ENCODE measurements around the gene DHRS7C.

DHRS7C gene

DNA sequence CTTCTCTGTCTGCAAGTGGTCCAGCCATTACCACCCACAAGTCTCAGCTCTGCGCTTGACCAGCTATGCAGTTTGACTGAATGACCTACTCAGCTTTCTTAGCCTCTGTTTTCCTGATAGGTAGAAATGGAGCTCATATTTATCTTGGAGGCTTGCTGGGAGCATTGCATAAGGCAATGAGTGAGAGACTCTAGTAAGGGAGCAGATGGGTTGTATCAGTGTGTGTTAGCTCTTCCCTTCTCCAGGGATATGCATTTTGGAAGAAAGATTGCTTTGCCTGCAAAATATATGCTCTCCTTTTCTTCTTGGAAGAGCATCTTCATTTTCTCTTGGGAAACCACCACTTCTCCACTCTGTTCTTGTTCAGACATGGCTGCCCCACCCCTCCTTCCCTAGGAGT, 26.1 kb downstream of the DHRS7C start:
- DNase-seq, result no peak

DNA sequence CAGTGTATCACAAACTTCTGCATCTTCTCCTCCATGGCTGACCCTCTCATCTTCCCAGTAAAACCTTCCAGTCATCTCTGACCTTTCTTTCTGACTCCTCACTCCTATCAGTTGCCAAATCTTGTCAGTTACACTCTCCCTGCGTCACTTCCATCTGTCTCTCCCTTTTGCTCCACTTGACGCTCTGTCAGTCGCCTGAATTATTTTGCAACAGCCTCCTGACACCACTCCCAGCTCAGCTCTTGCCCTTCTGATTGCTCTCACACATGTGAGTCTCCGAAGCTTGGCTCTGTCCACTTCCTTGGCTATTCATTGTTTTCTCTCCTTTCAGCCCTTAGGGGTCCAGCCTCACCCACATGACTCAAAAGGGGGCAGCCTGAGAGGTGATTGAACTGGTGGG, 27.7 kb downstream of the DHRS7C start:
- DNase-seq, result no peak

DNA sequence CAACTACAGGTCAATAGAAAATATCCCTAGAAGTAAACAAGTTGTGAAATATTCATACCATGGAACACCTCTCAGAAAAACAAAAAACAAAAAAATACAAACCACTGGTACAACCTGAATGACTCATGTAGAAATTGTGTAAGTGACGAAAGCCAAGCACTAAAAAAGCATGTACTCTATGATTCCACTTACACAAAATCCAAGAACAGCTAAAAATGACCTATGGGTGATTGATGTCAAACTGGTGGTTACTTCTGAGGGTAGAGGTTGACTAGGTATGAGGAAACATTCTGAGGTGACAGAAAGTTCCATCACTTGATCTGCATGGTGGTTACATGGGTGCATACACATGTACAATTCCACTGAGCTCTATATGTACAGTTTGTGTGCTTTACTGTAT, 31.1 kb downstream of the DHRS7C start:
- DNase-seq, result no peak

DNA sequence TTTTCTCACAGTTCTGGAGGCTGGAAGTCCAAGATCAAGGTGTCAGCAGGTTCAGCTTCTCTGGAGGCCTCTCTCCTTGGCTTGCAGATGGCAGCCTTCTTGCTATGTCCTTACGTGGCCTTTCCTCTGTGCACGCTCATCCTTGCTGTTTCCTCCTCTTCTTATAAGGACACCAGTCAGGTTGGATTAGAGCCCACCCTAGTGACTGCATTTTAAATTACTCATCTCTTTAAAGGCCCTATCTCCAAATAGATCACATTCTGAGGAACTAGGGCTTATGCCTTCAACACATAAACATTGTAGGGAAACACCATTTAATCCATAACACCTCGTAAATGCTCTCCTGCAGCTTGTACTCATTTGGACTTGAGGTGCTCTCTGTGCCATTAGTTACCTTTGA, 36.3 kb downstream of the DHRS7C start:
- no peak for DNase-seq

DNA sequence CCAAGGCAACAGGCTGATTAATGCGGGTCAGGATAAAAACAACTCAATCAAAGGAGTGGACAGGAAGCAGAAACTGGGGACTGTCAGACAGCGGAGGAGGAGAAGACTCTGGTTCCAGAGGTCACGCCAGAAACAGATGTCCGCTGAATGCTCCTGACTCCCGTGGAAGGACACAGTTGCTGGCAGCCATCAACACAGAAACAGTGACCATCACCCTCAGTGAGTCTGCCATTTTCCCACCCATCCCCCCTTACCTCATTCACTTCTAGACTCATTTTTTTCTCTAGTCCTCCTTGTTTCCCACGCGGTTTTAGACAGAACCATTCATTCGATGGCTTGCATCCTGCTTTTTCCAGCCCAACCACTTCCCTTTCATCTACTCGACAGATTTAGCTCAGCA, 40.9 kb downstream of the DHRS7C start:
- no peak for DNase-seq

DNA sequence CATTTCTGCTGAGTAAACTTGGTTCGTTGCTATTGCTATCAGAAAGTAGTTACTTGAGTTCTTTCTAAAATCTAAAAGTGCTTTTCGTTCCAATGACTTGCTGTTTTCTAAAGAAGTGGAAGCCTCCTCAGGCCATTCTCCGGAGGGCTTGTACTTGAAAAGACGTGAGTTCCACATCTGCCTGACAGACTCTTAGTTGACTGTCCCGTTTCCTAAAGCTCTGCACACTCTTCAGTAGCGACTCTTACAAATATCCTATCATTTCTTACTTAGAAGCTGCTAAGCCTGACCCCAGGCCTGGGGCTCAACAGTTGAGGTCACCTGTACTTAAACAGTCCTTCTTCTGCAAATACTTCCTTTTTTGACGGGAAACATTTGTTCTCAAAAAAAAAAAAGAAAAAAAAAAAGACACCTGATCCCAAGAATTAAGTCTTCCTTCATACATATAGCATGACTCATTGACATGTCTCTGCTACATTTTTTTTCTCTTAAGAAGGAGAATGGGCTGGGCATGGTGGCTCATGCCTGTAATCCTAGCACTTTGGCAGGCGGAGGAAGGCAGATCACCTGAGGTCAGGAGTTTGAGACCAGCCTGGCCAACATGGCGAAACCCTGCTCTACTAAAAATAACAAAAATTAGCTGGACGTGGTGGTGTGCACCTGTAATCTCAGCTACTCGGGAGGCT, 61.5 kb downstream of the DHRS7C start:
- no peak for DNase-seq

DNA sequence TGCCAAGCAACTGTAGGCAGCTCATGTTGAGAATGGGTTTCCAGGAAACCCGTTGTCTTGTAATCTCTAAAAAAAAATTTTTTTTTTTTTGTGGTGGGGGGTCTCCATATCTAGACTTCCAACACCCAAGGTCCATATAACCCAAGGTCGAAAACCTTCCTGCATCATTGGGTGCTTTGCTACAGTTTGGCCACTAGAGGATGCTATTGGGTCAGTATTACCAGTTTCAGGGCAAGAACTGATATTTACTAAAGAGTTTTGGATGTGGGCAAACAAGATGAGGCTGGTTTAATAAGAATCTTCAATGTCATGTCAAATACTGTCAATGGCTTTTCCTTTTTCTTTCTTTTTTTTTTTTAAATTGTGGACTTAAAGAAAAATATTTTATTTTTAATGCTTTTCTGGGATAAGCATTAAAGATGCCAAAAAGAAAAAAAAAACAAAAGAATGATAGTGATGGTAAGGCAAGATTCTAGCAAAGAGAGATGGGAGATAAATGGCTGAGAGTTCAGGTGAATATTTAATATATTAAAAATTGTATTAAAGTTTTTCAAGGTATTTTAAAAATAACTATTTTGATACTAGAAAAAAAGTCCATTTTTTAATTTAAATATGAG, 62.2 kb downstream of the DHRS7C start:
- no peak for DNase-seq

DNA sequence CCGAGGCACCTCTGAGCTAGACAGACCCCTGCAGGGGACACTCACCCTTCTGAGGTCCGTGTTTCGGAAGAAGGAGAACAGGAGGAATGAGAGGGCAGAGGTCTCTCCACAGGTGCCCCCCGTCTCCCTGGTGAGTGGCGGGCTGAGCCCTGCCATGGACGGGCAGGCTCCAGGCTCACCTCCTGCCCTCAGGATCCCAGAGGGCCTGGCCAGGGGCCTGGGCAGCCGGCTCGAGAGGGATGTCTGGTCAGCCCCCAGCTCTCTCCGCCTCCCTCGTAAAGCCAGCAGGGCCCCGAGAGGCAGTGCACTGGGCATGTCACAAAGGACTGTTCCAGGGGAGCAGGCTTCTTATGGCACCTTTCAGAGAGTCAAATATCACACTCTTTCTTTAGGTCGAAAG, 62.8 kb downstream of the DHRS7C start:
- no peak for DNase-seq

DNA sequence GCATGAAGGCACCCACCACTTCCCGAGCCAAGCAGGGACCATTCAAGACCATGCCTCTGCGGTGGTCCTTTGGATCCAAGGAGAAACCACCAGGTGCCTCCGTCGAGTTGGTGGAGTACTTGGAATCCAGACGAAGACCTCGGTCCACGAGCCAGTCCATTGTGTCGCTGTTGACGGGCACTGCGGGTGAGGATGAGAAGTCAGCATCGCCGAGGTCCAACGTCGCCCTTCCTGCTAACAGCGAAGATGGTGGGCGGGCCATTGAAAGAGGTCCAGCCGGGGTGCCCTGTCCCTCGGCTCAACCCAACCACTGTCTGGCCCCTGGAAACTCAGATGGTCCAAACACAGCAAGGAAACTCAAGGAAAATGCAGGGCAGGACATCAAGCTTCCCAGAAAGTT, 63.4 kb downstream of the DHRS7C start:
- no peak for DNase-seq

DNA sequence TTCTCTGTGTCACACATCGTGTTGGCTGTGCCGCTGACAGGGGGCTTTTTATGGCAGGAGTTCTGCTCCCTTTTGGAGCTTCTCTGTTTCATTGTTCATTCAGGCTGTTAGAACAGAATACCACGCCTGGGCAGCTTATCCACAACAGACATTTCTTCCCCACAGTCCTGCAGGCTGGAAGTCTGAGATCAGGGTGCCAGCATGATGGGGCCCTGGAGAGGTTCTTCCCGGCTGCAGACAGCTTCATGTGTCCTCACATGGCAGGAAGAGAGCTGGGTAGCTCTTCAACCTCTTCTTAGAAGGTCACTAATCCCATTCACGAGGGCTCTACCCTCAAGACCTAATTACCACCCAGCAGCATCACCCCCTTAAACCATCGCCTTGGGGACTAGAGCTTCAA, 65.1 kb downstream of the DHRS7C start:
- DNase-seq, result no peak

DNA sequence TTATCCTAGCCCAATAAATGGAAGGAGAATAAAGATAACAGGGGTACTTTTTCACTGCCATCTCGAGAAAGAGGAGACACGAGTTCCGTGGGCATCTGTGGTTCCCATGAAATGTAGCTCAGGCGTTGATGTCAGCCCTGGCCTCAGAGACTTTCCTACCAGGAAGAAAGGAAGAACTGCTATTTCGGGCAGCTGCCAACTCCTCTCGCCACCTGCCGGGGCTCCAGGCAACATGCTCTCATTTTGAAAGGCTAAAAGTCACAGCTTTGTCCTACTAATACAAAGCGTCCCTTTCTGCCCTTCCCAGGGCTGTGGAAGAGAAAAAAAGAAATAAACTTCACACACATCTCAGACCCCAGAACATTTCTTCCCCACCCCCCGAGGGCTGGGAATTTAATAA, 65.8 kb downstream of the DHRS7C start:
- no peak for DNase-seq

Measured in activated CD4-positive, CD25-positive, alpha-beta regulatory T cell (primary cell).